ENCODE measurements around the gene GRM1.

Gene GRM1

GRCh38 chr6:146297815-146298214, 269.0 kb downstream of the GRM1 start:
- TF ChIP-seq CTCF (conservative IDR thresholded peaks at IDR 0.05), result no peak
- H3K27ac ChIP-seq, result no peak overlapping the region

GRCh38 chr6:146300521-146300920, 271.7 kb downstream of the GRM1 start:
- peak overlapping the region; percentile 86 for H3K27ac ChIP-seq
- TF ChIP-seq CTCF (conservative IDR thresholded peaks at IDR 0.05), result no peak

GRCh38 chr6:146301764-146302163, 272.9 kb downstream of the GRM1 start:
- TF ChIP-seq CTCF (conservative IDR thresholded peaks at IDR 0.05), result no peak
- peak overlapping the region; percentile 86; the same call in 1 of the 2 replicates for H3K27ac ChIP-seq

GRCh38 chr6:146302994-146303393, 274.1 kb downstream of the GRM1 start:
- H3K27ac ChIP-seq, result peak overlapping the region; percentile 86
- no peak for TF ChIP-seq CTCF (conservative IDR thresholded peaks at IDR 0.05)

- H3K27ac ChIP-seq, result peak overlapping the region; percentile 86
- TF ChIP-seq CTCF (conservative IDR thresholded peaks at IDR 0.05), result no peak
Observed at GRCh38 chr6:146304181-146304580, 275.3 kb downstream of the GRM1 start.

- peak overlapping the region; percentile 86 for H3K27ac ChIP-seq
- no peak for TF ChIP-seq CTCF (conservative IDR thresholded peaks at IDR 0.05)
Observed at GRCh38 chr6:146305092-146305491, 276.2 kb downstream of the GRM1 start.

GRCh38 chr6:146305951-146306350, 277.1 kb downstream of the GRM1 start:
- TF ChIP-seq CTCF (conservative IDR thresholded peaks at IDR 0.05), result no peak
- no peak overlapping the region for H3K27ac ChIP-seq

GRCh38 chr6:146310628-146311027, 281.8 kb downstream of the GRM1 start:
- no peak for TF ChIP-seq CTCF (conservative IDR thresholded peaks at IDR 0.05)
- no peak overlapping the region for H3K27ac ChIP-seq
